T-helper 1 cell (primary cell): Measurements from ENCODE around the gene DGKG.

Experiments used
- DNase-seq, 5 donors: peaks; one replicate each; pipeline ENCODE4 v3.0.0-alpha.2; 2012 to 2020

Gene DGKG

DNA sequence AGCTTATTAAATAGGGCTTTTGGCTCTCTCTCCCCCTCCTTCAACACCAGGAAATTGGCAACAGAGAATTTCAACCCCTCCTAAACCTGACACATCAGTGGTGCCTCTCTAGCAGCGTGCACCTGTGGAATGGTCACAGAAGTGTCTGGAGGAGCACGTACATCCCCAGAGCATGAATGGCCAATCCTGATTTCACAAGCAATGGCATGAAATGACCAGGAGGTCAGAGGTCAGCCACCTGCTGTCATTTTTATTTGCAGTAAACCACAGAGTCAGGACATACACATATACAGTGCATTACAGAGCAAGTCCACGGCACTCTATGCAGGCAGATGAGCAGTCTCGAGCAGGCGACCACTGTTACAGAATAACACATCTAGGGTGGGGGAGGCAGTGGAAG is 228.1 kb downstream of the DGKG start:
- DNase-seq, result no peak

DNA sequence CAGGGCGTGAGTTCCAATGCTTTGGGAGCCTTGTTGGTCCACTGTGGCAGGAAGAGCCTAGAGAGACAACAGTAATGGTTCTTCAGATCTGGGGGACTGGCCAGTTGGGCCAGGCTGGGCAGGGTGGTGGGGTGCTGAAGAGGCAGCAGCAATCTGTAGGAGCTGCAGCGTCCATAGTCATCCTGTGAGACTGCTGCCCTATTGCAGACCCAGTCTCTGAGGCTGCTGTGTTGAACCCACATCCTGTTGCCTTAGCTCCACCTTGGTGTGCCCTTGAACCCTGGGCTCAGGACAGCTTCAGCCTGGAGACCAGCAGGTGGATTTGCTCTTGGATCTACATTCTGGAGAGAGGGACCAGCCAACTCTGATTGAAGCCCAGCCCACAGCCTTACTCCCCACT is 229.5 kb downstream of the DGKG start:
- DNase-seq, result peak in 1 of 5 donors; percentile 18

DNA sequence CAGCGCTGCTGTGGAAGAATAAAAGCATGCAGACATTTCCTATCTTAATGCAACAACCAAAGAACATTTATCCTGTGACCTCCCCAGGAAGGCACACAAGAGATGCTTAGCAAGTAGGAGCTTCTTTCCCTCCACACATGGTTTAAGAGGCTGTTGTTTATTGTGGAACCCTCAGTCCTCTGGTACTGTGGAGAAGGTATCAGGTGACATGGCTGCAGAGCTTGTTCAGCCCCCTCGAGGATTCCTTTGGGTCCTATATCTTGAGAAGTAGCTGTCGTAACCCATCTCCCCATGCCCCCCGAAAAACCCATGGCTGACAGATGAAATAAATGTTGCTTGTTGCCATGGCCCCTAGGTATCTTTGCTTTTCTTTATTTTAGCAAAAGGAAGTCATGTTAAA is 232.8 kb downstream of the DGKG start:
- no peak for DNase-seq

DNA sequence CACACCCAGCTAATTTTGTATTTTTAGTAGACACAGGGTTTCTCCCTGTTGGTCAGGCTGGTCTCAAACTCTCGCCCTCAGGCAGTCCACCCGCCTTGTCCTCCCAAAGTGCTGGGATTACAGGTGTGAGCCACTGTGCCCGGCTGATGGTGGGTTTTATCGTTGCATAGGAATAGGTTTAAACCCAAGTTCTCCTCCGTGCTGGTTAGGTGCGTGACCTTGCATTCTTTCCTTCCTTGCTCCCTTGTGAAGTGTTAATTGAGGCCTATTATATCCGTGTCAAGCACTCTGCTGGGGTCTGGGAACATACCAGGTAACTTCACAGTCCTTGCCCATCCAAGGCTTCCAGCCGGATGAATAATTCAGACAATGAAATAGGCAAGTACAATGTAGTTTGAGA is 233.9 kb downstream of the DGKG start:
- no peak for DNase-seq

DNA sequence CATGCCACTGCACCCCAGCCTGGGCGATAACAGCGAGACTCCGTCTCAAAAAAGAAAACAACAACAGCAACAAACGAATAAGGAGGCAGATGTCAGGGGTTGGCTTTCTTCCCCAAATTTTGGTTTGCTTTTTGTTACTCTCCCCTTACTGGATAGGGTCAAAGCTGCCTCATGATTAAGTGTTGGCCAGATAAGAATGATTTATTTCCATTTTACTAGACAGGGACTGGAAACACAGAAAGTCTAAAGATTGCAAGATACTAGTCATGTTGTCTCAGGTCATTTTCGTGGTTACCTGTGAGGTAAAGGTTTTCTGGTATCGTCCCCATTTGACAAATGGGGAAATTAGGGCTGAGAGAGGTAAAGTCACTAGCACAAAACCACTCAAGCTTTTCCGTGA is 234.6 kb downstream of the DGKG start:
- DNase-seq, result no peak

DNA sequence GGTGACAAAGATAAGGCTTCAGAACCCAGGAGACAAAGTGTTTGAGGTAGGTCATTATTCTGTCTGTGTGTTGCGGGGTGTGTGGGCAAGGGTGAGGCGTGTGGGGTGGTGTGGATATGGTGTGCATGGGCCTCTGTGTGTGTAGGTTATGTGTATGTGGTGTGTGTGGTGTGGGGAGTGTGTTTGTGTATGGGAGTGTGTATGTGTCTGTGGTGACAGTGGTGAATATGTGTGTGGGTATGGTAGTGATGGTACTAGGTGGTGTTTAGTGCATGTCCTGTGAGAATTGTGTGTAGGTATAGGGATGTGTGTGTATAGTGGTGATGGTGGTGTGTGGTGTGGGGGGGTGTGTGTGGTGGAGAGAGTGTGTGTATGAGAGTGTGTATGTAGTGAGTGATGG is 236.9 kb downstream of the DGKG start:
- DNase-seq, result no peak

DNA sequence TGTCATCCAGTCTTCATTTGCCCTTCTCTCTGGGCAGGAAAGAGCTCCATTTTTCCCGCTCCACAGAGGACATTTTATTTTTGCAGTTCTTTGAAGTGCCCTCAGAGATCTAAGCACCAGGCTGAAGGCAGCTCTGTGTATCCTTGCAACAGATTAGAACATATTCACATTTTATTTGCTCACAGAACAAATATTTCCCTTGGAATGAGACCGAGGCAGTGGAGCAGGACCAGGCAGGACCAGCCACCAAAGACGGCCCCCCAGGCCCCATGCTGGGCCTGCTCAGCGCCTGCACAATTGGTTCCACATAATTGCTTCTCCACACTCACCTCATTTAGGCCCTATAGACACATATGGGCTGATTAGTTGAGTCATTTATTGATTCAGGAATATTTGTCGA is 237.4 kb downstream of the DGKG start:
- no peak for DNase-seq

DNA sequence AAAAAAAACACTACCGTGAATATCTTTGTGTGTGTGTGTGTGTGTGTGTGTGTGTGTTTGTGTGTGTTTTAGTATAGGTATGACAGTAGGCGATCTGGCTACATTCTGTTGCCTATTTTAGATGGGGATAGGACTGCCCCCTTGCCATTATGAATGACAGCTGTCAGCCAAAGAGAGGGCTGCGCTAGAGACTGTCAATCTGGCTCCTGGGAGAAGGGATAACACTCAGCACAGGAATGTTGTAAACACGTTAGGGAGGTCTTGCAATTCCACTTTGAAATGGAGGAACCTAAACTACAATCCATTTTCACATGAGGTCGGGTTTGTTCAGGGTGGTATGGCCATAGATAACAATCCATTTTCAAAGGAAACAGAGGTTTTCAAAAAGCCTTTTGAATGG is 239.0 kb downstream of the DGKG start:
- no peak for DNase-seq

DNA sequence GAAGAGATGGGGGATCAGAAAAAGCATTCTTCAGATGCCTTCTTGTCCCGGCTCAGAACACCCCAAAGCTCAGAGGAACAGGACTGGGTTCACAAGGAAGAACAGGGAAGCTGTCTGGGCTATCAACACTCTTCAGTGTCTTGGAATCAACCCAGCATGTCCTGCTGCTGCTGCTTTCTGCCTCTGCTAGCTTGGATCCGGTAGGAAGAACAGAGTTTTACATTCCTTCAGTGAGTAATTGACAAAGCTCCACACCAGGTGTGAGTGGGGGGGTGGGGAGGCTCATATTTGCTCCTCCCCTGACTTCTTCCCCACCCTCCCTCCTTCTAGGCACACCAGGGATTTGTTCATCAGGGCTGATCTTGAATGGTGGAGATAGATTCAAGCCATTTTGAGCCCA is 240.1 kb downstream of the DGKG start:
- no peak for DNase-seq

DNA sequence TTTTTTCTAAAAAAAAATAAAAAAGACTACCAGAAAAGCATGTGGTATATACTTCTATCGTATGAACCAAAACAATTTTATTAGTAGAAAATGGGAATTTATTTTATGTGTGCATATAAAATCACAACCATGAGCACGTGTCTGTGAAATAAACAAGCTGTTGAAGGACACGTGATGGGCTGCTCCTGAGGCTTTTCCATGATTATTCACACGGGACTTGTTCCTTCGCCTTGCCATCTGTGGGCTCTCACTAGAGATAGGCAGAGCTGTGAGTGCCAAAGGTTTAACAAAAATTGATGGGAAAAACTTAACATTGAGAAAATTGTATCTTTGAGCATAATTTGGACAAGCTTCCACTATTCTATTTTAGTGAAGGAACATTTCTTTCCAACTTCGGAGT is 240.8 kb downstream of the DGKG start:
- DNase-seq, result no peak

DNA sequence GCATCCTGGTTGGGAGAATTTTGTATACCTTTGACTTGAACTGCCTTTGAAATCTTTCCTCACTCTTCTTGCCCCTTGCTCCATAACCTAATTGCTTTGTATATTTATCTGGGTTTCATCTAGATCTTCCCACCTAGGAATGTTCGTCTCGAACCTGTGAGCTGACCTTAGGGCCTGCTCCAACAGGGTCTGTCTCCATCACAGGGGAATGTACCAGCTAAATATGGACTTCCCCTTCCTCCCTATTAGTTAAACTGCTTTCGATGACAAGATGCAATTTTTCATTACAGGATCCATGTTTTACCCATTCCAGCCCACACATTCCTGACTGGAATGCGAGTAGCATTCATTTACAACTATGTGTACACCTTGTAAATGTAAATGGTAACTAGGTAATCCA is 242.5 kb downstream of the DGKG start:
- no peak for DNase-seq

DNA sequence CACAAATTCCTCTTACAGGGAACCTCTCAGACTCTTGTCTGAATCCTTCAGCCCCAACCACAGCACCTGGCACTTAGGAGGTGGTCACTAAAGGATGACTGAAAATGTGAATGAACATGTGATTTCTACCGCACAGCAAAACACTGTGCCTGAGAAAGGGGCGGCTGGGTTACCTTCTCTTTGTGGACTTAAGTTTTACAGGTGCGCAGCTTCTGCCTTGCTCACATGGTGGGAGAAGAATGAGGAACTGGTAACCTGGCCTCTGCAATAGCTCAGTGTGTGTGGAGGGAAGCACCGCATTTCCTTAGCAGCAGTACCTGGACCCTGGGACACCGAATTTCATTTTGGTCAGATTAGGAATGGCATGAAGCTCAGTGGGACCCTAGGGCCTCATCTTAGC is 243.3 kb downstream of the DGKG start:
- no peak for DNase-seq

DNA sequence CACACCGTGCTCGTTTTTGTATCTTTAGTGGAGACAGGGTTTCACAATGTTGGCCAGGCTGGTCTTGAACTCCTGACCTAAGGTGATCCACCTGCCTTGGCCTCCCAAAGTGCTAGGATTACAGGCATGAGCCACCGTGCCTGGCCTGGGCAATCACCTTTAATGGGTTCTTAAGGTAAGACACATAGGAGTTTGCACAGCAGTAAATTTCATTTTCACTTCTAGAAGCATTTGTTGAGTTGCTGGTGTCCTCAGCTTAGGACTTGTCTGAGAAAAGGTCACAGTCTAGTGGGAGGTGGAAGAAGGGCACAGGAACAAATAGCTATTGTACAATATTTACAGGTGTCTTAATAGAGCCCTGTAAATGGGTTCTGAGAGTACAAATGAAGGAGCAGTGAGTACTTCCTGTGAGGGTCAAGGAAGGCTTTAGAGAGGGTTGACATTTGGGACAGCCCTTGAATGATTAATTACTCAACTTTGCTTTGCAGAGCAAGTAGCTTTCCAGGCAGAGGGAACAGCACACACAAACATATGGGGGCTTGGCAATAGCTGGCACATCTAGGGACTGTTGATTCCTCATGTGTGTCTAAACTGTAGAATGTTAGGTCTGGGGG is 244.4 kb downstream of the DGKG start:
- no peak for DNase-seq

DNA sequence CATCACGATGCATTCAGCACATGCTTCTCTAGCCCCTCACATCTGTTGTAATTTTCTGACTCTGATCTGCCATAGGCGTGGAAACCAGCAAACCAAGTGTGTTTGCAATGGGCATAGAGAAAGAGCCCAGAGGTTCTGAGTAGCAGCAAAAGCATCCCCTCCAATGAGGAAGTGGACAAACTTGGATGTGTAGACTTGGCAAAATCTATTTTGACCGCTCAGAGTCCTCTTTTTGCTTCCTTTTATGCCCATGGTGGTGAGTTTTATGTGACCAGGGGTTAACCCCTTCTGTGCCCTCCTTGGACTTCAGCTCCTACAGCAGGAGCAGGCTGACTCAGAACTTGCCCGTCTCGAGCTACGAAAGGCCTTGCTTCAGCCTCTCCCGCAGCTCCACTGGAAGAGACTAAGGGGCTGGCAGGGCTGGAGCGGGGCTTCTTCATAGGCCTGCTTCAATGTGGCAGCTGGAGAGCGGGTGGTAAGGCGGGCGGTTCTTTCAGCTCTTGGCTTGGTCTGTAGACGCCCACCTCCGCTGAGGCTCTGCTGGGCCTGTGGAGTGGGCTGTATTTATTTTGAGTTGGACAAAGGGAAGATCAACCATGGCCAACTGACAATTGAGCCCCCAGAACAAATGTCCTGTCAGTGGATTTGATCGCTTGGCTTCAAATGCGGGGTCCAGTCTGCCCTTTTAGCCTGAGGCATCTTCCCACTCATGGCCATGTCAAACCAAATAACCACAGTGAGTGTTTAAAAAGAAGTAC is 246.6 kb downstream of the DGKG start:
- DNase-seq, result no peak

DNA sequence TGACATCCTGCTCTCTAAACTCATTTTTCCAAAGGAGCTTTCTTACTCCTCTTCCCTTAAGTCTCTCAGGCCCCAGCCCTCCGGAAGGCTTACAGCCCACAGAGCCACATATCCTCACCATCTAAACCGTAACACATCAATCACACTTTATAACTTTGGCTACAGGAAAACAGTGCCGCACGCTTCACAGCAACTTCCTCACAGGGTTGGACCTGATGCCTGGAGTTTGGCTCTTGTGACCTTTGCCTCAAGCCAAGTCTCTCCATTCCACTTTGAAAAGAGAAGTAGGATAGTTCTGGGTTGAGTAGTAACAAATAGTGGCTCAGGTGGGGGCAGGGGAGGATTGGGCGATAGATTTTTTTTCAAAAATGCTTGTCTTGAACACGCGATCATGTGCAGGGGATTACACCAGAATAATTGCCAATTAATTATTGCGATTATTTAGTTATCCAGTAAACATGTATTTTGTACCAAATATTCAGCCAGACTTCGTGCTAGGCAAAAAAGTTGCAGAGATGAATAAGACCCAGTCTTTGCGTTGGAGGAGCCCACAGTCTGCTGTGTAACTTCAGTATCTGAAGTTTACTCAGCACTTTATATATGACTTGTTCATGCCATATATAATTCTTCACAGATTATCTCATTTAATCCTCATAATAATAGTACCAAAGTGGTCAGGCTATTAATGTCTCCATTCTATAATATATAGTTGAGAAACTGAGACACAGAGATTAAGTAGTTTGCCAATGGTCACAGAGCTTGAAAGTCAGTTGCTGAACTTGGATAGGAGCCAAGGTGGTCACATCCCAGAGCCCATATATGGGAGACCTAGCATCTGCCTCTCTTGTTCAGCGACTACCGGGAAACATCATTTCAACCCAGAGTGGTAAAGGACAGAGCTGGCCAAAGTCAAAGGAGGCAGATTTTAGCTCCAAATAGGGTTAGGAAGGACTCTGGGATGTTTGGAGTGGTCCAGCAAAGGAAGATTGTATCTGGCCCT is 250.8 kb downstream of the DGKG start:
- DNase-seq, result peak in 1 of 5 donors; percentile 31

DNA sequence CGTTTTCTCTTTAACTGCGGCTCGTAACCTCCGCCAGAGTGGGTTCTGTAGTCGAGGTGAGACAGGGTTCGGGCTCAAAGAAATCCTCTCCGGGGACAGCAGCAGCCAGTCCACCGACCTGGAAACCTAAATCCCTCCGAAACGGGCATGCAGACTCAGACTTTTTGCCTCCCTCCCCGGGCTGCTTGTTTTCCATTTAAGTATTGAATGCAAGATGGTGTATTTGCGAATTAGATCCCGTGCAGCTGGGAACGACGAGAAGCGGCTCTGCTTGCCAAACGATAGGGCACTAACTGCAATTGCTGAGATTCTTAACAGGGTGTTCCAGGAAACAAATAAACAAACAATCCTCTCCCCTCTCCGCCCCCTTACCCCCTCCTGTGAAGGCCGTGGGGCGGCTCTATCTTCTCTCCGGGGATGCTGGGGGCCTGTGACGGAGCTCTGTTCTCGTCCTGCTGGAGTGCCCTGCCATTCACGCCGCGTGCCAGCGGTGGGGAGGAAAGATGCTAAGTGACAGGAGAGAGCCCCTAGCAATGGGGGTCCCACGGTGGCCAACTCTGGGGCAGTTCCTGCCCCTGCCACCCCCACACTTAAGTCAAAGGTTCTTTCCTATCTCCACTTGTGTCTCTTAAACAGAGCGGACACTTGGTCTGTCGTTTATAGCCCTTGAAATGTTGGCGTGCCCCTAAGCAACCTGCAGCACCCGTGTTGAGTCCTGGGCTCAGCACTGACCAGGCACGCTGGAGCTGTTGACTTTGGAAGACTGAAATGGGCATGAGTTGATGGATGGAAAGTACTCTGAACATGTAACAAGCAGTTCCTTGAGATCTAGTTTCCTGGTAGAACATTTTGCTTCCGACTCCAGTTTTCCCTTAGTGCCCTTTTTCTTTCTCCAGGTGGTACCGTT is 251.9 kb downstream of the DGKG start:
- DNase-seq, result no peak

DNA sequence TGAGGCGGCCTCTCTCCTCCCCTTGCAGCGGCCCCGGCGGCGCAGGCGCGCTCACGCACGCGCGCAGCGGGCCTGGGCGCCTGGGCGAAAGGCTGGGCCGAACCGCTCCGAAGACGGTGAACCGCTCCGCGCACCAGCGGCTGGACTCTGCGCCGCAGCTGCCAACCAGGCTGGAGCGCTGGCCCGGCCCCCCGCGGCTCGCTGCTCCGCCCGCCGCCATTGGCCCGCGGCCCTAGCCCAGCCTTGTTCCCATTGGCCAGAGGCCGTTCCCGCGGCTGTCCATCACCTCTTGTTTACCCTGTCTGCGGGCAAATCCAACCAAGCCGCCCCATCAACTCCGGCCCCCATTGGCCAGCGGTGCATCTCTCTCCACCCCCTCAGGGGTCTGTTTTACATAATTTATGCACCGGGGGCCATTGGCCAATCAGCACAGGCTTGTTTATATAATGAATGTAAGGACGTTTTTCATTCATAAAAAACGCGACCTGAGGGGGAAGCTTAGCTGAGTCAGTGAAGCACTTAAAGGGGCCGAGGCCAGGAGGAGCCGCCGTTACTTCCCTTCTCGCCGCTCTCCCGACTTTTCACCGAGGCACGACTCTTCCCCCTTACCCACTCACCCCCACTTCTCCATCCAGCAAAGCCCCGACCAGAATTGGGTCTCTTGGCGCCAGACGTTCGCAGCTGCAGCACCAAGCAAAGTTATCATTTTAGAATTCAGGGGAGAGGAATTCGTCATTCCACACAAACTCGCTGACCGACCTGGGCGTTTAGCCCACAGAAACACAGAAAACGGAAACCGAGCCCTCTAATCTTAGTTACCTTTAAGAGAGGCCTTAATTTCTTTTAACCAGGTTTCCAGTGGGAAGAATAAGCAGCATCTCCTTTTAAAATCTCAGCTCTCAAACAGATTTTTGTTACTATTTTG is 252.8 kb downstream of the DGKG start, which contains the start of gene ETV5:
Gene ETV5 (minus strand): TSS at position 149 of the 925 bp plus-strand sequence. CDS start 3,221 bp downstream, outside the sequence.
- peak; percentile 69 to 98 (median 83) for DNase-seq

DNA sequence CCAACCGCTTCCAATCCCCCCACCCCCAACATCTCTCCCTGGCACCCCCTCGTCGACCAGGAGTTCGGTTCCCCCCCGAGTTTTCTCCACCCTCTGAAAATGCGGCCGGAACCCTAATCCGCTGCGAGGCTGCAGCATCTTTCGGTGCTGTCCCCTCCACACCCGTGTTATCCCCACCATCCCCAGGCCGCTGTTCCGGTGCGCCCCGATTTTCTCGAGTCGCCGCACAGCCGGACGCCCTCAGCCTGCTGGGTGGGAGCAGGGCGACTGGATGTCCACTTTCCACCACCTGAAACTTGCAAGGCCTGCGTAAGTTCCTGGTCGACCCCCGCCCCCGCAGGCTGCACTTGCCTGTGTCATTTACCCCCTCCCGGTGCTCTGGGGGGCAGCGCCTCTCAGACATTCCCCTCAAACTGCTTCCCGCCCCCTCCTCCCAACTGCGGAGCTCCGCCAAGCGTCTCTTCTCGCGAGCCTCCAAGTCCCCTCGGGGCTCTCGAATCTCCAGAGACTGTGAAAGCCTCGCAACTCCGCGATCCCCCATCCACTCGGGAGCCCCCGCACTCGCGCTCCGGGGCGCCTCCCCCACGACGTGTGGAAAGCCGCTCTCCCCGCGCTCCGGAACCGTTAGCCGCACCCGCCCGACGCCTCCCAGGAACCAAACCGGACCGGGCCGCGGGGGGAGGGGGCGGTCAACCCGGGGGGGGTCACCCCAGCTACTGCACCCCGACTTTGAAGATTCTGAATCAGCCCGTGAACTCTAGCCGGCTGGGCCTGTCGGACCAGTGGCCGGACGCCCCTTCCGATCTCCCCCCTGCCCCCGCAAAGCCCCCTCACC is 253.7 kb downstream of the DGKG start:
- DNase-seq, result peak in 2 of 5 donors; percentile 12 to 24

DNA sequence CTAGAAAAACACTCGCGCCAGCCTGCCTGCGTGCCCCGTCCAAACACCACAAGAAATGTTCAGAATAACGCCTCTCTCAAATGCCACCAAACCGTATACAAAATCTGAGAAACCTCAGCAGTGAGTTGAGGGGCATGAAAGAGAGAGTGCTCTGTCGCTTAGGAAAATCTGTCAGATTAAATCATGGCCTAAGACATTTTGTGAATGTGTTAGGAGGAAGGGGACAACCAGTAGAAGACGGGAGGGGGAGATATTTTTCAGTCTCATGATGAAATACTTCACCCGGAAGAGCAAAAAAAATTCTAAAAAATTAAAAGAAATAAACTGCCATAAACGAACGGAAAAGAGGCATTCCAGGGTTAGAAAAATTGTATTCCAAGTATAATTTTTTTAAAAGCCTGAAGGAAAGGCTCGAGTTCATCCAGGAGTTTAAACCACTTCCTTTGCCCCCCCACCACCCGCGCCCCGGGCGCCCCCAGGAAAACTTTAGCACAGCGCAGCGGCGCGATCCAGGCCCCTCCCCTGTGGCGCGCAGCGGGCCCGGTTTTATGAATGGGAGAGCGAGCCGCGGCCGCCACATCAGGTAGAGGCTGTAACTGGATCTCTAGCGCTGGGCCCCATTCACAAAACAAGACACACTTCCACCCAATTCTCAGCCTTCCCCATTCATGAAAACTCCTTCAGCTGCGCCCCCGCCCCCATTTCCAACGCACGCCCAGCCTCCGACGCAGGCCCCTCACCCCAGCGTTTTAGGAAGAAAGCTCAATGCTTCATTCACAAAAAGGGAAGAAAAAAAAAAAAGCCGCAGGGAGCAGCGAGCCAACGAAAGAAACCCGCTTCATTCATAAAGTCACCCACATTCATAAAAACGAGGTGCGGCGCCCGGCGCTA is 254.6 kb downstream of the DGKG start:
- DNase-seq, result peak in 2 of 5 donors; percentile 38 to 55
